Activated CD4-positive, CD25-positive, alpha-beta regulatory T cell treated with anti-CD3 and anti-CD28 coated beads, Interleukin-2, amount 50 U/mL, for 24 hours (primary cell): ENCODE data around the gene HOXA4.

Experiments
- ATAC-seq, 2 donors: fragments of 150-1000 bp; cut with Tn5 transposase; one replicate each; pipeline ENCODE4 v1.10.0; 2021; ENCODE audit warnings: mild to moderate bottlenecking in 1 of 2, moderate library complexity in 1 of 2

HOXA4 gene

DNA sequence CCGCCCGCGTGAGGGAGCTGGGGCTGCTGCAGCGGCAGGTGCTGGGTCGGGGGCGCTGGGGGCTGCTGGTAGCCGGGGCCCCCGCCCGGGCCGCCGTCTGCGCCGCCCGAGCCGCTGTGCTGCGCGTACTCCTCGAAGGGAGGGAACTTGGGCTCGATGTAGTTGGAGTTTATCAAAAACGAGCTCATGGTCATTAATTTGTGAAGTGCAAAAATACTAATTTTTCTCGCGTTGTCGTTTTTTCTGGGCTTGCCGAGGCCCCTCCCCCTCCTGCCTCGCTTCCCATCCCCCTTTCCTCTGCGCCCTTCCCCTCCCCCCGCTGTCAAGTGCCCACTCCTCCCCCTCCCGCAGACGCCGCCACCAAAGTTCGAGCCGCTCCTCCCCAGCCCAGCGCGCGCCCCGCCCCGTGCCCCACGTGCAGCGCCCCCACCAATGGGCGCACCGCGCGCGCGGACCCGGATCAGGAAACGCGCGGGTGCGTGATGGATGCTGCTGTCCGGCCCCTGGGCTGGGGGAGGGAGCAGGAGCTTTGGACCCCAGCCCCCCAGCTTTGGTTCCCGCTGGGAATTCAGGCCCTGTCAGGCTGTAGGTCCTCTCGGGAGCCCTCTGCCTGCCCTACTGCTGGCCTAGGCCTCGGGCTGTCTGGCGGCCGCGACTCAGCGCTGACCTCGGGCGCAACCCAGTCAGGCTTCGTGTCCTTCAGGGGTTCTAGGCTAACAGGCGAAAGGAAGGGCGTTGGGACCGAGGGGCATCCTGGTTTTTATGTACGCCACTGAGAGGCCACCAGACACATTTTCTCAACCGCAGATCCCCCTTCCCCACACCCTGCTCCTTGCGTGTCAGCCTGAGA, at the start of gene HOXA4:
Gene HOXA4 (minus strand): TSS at position 218 of the 850 bp plus-strand sequence. CDS start 24 bp downstream, at position 194.
- ATAC-seq, result peak; percentile 90

DNA sequence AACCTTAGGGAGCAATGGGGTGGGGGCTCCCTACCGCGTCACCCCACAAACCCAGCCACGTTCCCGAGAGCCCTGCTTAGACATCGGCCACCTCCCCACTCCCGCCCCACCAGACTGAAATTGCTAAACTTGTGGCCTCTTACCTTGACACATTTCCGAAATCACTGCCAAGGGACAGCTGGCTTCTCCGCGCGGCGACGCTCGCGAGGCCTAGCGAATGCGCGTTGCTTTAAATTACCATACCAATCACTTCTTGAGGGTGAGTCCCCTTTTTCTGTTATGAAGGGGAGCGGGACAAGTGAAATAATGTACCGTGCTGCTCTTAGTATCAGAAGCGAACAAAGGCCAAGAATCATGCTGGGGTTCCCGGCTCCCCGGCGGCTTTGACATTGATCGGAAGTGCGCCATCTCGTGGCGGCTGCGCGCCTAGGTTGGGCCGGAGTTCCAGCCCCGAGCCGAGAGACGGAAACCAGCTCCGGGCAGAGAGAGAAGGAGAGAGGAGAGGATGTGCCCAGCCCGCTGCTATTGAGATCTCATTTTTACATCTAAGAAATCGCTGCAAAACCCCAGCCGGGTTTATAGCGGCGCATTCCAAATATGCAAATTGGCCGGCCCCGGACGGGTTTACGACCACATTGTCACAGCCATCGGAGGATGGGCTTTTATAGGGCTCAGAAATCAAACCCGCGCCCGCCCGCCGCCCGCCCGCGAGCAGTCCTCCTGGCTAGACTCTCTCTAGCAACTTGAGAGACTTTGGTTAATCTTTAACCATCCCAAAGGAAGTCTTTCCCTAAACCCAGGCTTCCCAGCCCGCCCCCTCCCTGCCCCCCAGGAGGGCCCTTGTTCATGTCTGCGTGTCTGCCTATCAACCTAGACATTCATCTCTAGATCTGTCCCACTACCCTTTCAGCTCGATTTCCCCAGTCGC, 49.2 kb upstream of the HOXA4 start:
- peak; percentile 55 to 60 for ATAC-seq

DNA sequence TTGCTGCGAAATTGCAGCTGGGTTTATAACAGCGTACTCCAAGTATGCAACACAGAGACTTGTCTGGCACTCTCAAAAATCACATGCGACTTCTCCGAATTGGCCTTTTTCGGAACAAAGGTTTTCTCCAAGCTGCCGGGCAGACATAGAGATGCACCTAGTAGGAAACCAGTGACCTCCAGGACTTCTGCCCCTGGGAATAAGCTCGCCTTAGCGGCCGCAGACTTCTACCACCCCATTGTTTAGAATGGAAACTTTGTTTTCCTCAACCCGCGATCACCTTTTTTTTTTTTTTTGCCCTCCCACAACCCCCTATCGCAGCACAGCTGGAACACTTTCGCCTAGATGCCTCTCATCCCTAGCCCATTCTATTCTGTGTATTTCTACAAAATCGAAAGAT, 48.5 kb upstream of the HOXA4 start:
- ATAC-seq, result no peak

DNA sequence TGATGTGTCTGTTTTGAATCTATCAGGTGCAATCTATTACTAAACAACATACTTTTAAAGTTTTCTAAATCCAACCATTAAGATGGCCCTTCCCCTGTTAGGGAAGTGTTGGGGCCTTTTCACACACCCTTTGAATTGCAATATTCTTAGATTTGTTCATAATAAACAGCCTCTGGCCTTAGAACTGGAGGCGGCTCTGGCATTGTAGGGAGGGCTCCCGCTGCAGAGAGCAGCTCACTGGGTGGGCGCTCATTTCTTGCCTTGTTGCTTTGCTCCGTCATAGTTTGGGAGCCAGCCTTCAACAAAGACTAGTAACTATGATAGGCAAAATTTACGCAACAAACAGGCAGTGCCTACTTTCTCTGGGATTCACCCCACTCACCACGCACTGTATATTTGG, 47.8 kb upstream of the HOXA4 start:
- no peak for ATAC-seq

DNA sequence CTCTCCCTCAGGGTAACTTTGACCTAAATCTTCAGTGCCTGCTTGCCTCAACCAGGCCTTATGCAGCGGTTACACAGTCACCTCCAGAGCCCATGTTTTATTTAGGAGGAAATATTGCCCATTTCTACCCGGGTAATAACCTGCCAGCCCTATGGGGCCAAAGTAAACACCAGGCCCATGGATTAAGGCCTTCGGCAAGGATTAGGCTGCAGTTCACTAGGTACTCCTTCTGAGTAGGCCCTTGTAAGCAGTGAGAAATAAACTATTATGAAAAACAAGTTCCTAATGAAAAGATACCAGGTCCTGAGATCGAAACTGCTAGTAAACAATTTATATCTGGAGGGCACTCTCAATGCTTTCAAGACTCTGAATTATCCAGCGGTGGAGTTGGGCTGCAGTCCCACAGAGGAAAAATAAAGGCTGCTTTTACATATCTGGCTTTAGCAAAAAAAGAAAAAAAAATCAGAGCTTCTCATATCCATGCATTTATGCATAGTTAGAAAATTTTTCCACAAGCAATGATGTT, 47.3 kb upstream of the HOXA4 start:
- no peak for ATAC-seq

DNA sequence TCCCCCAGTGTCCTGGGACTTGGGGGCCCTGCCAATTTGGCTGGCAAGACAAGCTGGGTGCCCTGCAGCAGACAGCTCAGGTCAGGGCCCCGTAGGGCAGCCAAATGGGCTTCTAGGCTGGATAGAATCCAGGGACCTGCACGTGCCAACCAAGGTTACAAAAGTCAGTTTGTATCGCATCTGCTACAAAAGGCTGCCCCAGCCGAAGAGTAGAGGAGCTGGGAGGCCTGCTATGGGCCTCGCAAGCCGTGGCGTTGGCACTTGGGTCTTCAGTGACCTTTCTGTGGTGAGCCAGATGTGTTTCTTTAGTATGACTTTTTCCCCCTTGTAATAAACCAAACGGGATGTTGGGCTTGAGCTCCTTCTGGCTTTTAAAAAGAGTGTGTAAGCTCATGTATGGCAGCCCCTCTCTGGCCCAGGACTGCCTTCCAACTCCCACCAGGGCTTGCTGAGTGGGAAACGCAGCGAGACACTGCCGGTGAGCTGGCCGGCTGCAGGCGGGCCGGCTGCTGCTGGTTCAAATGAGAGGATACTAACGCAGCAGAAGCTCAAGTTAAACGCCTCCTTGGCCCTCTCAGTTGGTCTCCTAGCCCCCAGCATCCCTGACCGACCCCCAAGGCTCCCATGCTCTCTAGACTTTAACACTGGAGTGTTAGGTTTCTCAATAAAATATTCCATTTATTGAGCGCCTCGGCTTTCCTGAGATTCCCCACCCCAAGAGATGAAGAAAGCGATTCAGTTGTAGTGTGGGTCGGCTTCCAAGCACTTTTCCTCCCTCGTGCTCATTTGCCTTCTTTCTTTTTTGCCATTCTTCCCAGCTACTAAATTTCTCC, 46.6 kb upstream of the HOXA4 start:
- no peak for ATAC-seq

DNA sequence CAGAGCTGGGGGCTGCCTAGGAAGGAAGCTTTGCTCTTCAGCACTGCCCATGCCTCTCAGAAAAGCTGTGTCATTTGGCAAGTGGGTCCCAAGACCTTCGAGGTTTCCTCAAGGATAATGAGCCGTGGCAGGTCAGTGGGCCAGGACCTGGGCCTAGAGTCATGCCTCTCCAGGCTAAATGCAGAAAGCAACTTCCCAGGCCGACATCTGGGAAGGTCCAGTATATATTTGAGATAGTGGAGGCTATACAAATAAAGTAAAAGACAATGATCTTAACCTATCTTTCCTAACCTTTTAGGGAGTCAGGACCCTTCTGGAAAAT, 45.9 kb upstream of the HOXA4 start:
- ATAC-seq, result no peak

DNA sequence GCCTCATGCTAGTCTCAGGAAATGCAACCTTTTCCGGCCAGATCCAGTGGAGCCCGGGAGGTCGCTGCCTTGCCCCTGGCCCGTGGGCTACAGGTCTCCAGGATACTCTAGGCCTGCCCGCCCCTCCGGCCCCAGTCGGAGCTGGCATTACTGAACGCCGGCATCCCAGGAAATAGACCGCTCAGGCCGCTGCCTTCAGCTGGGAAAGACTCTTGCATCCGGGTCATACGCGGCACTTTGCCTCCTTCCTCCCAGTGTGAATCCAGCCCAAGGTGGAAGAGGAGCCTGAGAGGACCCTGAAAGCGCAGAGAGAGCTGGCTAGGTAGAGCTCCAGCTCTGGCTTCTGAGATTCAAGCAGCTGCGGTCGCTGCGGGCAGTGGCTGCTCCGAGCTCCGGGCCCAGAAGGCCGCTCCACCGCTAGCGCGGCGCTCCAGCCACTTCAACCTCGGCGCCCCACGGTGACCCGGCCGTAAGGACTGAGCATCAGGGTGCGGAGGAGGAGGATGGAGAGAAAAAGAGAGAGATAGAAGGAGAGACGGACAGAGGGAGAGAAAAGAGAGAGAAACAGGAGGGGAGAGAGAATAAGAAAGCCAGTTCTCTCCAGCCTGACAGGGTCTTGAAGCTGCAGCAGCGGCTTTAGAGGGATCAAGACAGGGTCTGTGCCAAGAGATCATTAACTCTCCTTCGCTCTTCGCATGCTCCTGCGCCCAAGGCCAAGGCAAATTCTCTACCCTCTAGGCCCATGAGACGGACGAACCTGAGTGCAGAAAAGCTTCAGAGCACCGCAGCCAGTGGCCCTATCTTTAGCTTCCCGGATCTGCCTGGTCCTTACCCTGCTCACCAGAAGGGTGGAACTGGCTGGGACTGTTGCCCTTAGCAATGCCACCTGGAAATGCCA, 45.3 kb upstream of the HOXA4 start:
- no peak for ATAC-seq

DNA sequence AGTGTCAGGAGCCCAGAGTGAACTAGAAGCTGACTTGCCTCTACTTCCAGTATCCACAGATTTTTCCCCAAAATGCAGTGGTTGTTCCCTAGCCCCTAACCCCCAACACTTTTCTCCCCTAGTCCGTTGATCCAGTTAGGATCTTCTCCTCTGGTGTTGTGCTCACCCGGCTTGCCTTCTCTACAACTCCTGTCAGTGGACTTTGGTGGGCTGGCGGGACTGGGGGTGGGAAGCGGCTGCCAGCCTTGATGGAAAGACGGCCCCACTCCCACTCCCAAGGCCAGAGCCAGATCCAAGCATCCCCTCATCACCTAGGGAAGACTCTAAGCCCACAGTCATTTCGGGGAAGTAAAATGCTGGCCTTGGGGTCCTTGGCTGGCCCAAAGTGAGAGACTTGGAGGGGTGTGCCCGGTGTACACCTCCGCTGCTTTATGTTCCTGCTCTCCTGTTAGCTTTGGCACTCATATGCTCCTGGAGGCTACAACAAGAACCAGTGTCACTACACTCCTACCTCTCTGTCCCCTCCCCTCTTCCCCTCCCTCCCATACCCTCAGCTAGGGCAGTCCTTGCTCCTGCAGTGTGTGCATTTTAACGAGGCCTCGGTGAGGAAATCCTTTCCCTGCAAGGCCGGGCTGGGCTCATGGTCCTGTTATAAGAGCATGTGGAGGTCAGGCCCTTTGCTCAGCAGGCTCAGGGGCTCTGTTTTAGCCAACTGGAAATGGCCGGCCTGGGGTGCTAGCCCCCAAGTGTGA, 44.5 kb upstream of the HOXA4 start:
- no peak for ATAC-seq

DNA sequence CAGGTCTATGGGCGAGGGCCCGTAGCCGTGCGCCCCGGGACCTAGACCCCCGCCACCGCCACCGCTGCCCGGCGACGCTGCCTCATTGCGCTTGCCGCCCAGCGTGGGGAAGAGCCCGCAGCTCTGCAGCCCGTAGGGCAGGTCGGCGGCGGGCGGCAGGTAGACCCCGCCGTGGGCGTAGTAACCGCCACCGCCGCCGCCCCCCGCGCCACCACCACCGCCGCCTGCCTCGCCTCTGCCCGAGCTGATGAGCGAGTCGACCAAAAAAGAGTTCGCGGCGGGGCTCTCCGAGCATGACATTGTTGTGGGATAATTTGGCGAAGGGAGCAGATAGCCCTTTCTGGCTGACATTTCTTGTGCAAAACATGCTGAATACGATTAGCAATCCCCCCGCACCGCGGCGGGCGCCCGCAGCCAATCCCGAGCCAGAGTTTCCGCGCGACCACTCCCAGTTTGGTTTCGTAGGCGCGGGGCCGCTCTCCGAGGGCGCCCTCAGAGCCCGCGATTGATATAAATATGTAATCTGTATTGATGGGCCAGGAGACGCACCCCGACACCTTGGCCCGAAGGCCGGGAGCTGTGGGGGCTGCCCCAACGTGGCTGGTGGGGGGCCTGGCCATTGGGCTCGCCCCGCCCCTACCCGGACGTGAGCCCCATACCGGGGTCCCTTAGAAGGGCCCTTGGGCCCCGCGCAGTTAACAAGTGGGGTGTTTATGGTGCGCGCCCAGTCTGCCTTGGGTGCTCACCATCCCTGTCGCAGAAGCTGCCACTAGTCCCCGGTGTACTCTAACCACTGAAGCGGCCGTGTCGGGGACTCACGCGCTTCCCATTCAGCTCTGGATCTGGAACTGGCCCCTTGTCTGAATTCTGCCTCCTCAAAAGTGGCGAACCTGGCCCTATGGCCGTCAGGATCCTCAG, 43.7 kb upstream of the HOXA4 start, which contains the start of gene HOXA10:
Gene HOXA10 (minus strand): TSS at position 365 of the 918 bp plus-strand sequence. CDS start 14 bp downstream, at position 351.
- peak in 1 of 2 donors; percentile 24 for ATAC-seq

DNA sequence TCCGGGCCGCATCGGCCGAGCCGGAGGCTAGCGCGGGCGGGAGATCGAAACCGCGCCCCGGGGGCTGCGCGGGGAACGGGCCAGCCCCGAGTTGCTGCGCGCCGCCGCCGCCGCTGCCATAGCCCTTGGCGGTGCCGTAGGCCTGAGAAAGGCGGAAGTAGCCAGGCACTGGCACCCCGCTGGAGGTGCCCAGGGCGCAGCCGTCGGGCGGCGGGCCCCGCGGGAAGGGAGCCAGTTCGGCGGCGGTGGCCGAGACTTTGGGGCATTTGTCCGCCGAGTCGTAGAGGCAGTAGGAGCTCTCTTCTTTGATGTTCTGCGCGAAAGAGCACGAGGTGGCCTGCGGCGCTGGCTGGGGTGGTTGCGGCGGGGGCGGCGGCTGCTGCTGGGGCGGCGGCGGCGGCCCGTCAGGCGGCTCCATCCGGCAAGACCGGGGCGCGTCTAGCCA, 43.0 kb upstream of the HOXA4 start:
- ATAC-seq, result peak; percentile 55 to 65

DNA sequence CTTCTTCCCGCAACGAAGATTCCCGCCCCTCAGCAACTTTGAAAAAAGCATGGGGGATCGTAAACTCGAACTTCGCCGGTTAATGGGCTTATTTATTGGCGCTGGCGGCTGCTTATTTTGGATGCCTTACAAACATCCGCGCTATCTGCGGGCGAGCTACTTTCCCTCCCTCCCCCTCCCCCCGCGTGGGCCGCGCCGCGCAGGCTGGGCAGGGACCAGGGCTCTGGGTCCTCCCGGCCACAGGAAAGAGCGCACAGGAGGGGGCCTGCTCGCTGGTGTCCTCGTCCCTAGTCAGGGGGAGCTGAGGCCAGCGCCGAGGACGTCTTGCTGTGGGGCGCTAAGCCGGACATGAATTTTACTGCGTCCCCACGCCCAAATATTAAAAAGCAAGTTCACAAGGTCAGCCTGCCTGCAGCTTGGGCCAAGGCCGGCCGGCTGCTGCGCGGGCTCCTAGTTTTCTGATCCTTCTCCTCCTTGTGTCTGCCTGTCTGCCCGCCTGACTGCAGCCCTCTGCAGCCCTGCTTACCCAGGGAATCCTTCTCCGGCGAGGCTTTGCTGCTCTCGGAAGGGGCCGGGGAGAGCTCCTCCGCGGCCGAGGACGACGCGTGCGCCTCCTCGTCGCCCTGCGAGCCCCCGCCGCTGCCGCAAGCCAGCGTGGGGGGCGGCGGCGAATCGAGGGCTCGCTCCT, 42.4 kb upstream of the HOXA4 start:
- ATAC-seq, result peak in 1 of 2 donors; percentile 10

DNA sequence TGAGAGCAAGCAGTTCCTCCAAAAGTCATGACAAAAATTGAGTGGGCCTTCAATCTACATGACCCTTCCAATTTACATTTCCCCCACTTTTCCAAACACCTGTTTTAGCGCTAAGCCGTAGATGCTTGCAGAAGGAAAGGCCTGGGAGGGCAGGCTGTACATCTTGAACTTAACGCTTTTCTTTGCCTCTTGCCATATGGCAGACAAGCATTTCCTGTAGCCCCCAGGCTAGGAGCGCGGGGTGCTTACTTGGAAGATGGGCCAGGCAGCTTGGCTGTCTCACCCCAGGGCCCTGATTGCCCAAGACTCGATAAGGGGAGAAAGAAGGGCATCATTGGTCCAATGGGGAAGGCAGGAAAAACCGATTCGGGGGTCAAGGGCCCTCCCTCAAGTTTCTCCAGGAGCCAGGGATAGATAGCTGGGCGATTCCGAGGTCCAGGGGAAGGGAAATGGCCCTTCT, 41.8 kb upstream of the HOXA4 start:
- ATAC-seq, result no peak

DNA sequence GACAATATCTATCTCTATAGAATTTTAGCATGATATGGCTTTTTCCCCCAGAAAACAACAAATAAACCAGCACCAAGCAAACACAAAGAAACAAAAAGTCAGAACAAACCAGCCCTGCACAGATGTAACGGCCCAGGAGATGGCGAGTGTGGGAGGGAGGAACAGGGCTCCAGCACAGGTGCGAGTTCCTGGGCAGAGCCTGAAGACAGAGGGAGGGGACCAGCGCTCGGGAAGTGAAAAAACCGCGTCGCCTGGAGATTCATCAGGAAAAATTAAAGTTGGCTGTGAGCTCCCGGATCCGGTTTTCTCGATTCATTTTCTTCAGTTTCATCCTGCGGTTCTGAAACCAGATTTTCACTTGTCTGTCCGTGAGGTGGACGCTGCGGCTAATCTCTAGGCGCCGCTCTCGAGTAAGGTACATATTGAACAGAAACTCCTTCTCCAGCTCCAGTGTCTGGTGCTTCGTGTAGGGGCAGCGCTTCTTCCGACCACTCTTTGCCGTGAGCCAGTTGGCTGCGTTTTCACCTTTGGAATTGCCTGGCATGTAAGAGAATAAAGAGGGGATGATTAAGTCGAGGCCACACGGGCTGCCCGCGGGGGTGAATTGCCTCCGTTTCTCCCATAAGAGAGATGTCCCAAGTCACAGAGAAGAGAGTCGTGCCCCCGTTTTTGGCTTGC, 41.2 kb upstream of the HOXA4 start:
- ATAC-seq, result no peak

DNA sequence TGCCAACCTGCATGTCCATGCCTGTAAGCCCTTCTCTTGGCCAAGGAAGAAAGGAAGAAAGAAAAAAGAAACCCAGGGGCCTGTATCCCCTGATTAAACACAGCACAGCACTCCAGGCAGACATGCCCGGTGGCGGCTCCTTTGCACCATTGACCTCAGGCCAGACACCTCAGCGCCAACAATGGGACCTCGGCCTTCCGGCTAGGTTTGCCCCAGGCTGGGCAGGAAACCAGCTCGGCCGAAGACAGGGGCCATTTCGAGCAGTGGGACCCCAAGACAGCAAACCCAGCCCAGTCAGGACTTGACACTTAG, 40.7 kb upstream of the HOXA4 start:
- ATAC-seq, result no peak

DNA sequence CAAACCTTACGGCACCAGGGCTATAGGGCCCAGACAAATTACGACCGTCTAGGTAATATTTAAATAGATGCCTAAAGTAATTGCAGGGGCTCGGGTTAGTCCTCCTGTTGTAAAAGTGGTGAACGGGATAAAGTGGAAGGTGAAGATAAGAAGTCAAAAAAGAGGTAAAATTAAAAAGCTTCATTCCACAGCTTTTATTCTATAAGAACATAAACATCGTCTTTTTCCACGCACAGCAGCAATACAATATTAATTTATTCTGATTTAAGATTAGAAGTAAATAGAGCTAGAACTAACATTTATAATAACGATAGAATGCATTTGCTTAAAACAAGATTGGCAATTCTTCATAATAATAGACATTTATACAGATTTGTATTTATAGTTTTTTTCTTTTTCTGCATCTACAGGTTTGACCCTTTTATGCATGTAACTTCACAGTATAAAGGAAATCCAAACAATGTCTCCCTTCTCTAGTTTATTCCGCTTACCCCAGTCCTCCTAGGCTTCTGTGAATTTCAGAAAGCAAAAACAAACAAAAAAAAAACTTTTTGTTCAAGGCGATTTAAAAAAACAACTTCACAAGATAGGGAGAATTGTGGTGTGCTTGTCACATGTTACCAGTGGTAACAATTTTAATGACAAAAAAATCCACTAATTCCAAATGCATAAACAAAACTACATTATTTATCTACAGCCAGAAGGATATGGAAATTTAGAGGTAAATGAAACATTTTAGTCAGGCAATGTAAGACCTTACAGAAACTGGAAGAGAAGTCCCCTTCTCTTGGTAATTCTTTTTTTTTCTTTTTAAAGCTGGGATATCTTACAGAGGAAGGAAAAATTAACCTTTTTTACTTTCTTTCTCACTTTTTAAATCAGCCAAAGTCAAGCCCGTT, 40.1 kb upstream of the HOXA4 start:
- no peak for ATAC-seq
